Cardiac septum (tissue), 1 donor: ENCODE data around the gene OR4D10. TPM values are rescaled to one million over a fixed set of nuclear protein-coding genes. Genes with fewer than 3 reads are reported as not detected.
"Not testable (repeated sequence)": the region's sequence is repeated elsewhere in the genome, so short reads cannot be mapped to it uniquely, and the experiment has no call there.

Experiments
- DNase-seq: peaks from one replicate; pipeline ENCODE4 v3.0.0-alpha.2; 2020; ENCODE audit warnings: low spot score
- intact Hi-C: fragments of 100-400 bp; cut with DNase I; formaldehyde crosslinking; loops from one replicate; pipeline ENCODE4 v1.14.0; 2022
- long read RNA-seq: library from polyadenylated mRNA; unstranded; transcript quantifications from one replicate; pipeline ENCODE4 v2.0.0, GENCODE V29; 2021
- total RNA-seq: library from RNA; stranded (reverse); fragmentation: NEBNext Ultra II Directional; extraction: Animal tissue kit (Norgen Biotek cat#: 25700); gene quantifications from one replicate; pipeline ENCODE4 v1.2.1, GENCODE V29; 2021
- donor health status: DM: no; HTN: no; CAD: no.

The OR4D10 gene
- total RNA-seq, result not detected
- long read RNA-seq, result 0 reads

DNA sequence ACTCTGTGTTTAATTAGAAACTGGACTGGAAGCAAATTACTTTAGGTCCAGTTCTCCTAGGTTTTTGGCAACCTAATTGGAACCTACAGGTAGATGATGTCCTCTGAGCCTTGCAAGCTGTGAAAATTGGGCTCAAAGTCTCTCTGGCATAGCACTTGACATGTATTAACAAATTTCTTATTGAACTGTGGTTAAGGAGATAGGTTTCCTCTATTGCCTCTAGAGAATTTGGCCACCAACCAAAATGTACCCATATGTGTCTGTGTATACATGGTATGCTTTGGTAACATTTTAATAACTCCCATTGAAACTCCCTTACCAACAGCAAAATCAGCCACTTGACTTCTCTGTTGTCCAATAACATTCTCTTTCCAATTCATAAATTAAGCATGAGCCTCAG, at the start of gene OR4D10:
OR4D10 (plus strand) TSS at position 301 of the 400 bp plus-strand sequence. CDS start 4,115 bp downstream, outside the sequence.
- intact Hi-C loops, result no loop called here
- no peak for DNase-seq

- DNase-seq, result no peak
- intact Hi-C loops, result no loop called here
These were observed 49.3 kb upstream of the OR4D10 start for GRCh38 chr11:59423835-59424234.

DNA sequence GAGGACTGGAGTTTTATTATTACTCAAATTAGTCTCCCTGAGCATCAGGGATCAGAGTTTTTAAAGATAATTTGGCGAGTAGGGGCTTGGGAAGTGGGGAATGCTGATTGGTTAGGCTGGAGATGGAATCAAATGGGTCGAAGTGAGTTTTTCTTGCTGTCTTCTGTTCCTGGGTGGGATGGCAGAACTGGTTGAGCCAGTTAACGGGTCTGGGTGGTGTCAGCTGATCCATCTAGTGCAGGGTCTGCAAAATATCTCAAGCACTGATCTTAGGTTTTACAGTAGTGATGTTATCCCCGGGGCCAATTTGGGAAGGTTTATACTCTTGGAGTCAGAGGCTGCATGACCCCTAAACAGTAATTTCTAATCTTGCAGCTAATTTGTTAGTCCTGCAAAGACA, 48.0 kb upstream of the OR4D10 start:
- intact Hi-C loops, result no loop called here
- DNase-seq, result no peak

GRCh38 chr11:59426361-59427067, 46.6 kb upstream of the OR4D10 start, which contains the start of gene OR5A2:
OR5A2 (minus strand) TSS chr11:59426413; CDS start chr11:59422953, 3,460 bp downstream.
- DNase-seq, result no peak
- intact Hi-C loops, result no loop called here

DNA sequence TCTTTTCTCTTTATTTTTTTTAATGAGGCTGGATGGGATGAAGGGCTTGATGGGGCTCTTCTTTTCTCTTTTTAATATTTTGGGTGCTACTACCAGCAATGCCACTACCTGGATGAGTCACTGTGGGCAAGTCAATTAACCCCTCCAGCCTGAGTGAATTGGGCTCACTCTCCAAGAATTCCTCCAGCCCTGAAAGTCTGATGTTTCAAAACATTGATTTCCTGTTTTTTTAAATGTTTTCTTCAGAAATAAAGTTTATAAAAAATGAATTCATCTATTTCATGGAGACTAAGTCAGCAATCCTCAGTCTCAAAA, 46.1 kb upstream of the OR4D10 start:
- no peak for DNase-seq
- intact Hi-C loops, result no loop called here

- intact Hi-C loops, result loop anchor here (5.0 kb wide), 1 partner anchor 258 kb away; the partner anchor contains the start of gene DTX4
These were observed 43.1 kb upstream of the OR4D10 start for GRCh38 chr11:59429924-59430516.

GRCh38 chr11:59436169-59436568, 36.9 kb upstream of the OR4D10 start, which contains the start of gene OR5A1:
OR5A1 (plus strand) TSS chr11:59436469; CDS start chr11:59443169, 6,700 bp downstream.
- intact Hi-C loops, result no loop called here
- no peak for DNase-seq

More at GRCh38 chr11:59429924-59430516, 43.1 kb upstream of the OR4D10 start:
- DNase-seq, result no peak

DNA sequence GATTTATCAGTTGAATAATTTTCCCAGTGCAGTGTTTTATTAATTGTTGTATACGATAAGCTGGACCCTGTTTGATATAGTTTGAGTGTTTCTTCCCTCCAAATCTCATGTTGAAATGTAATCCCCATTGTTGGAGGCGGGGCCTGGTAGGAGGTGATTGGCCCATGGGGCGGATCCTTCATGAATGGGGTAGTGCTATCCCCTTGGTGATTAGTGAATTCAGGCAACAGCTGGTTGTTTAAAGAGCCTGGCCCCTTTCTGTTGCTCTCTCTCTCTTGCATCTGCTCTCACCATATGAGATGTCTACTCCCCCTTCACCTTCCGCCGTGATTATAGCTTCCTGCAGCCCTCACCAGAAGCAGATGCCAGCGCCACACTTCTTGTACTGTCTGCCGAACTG, 35.3 kb upstream of the OR4D10 start:
- intact Hi-C loops, result no loop called here
- no peak for DNase-seq

- intact Hi-C loops, DNase-seq: not testable (repeated sequence)
These were observed 27.5 kb upstream of the OR4D10 start for GRCh38 chr11:59445624-59446023.

GRCh38 chr11:59448484-59448883, 24.6 kb upstream of the OR4D10 start:
- intact Hi-C loops, result no loop called here
- no peak for DNase-seq

GRCh38 chr11:59456661-59457060, 16.5 kb upstream of the OR4D10 start, which contains the start of gene OR4D6:
OR4D6 (plus strand) TSS chr11:59456961; CDS start chr11:59456961, 0 bp downstream.
- intact Hi-C loops, result no loop called here
- no peak for DNase-seq

GRCh38 chr11:59459916-59460315, 13.2 kb upstream of the OR4D10 start:
- intact Hi-C loops, result no loop called here
- no peak for DNase-seq

DNA sequence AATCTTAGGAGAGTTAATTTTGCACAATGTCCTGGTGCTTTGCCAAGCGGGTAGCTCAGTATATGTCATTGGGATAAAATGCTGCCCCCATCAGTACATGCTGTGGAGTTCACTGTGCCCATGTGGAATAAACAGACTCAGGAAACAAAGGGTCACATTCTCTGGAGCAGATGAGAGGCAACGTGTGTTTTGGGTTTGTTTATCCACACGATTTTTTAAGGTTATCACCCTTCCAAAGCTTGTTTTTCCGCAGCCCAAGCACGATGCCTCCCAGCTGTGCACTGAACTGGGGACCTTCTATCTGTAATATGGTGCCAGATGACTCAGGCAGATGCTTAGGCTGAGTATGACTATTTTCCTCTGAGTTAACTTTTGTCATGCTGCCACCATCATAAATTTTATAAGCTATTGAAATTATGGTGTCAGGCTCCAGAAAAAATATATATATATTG, 9.9 kb upstream of the OR4D10 start:
- DNase-seq, result no peak
- intact Hi-C loops, result no loop called here

DNA sequence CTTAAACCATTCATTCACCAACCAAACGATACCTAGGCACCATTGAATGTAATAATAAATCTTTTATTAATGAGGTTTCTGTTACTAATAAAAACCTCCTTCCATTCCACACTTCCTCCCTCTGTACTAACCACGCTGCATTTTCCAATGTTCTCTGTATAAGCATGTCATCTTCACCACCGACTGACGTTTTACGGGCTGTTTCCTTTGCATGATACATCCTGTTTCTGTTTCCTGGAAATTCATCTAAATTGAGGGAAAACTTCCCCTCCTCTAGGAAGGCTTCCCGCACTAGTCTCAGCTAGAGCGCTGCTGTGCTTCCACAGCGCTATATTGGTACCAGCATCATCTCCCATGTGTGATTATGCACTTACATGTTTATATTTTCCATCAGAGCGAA, 2.1 kb downstream of the OR4D10 start:
- no peak for DNase-seq
- intact Hi-C loops, result no loop called here

- intact Hi-C loops, result no loop called here
- no peak for DNase-seq
These were observed 6.8 kb downstream of the OR4D10 start for GRCh38 chr11:59479906-59480305.

DNA sequence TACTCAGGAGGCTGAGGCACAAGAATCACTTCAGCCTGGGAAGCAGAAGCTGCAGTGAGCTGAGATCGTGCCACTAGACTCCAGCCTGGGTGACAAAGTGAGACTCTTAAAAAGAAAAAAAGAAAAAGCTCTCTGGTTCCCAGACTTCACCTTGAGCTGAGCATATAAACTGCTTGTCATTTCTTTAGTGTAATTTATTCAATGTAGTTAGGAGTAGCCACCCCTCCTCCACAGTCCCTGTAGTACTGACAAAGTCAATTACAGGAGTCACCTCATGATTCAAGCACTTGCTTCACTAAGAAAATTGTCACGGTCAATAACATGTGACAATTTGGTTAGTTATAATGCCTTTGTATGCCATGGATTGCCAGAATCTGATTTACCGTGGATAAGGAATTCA, 7.2 kb downstream of the OR4D10 start:
- intact Hi-C loops, result no loop called here
- DNase-seq, result no peak

DNA sequence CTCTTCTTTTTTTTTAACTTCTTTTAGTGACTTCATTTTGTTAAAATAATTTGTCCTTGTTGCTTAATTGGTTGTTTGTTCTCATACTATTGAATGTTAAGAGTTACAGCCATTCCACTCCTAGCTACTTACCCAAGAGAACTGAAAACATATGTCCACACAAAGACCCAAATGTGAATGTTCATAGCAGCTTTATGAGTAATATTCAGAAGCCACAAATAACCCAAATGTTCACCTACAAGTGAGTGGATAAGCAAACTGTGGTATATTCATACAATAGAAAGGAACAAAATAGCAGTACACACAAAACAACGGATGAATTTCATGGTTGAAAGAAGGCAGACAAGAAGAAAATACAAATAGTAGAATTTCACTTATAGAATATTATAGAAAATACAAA, 28.8 kb downstream of the OR4D10 start:
- no peak for DNase-seq
- intact Hi-C loops, result no loop called here

- DNase-seq, result no peak
- intact Hi-C loops, result no loop called here
These were observed 30.2 kb downstream of the OR4D10 start, which contains the start of gene OR4D11 for GRCh38 chr11:59503276-59503675. OR4D11 (plus strand) TSS chr11:59503576; CDS start chr11:59503576, 0 bp downstream.

- no peak for DNase-seq
These were observed 38.0 kb downstream of the OR4D10 start, which contains the start of gene OR4D9 for GRCh38 chr11:59510941-59511589. OR4D9 (plus strand) TSS chr11:59511539; CDS start chr11:59514913, 3,374 bp downstream.

GRCh38 chr11:59511675-59512074, 38.6 kb downstream of the OR4D10 start:
- DNase-seq, result no peak
- intact Hi-C loops, result no loop called here

More at GRCh38 chr11:59510941-59511589, 38.0 kb downstream of the OR4D10 start, which contains the start of gene OR4D9:
- intact Hi-C loops, result no loop called here
